LNCAP (cell line): ENCODE data around the gene FST.

Experiments
- CTCF ChIP-seq: fragments of 450-650 bp; IDR thresholded peaks from 2 replicates; pipeline ENCODE4 v1.5.1; 2017; ENCODE audit warnings: mild to moderate bottlenecking

Gene FST

GRCh38 chr5:53438486-53439472 lies 41.6 kb upstream of the FST start:
- TF ChIP-seq CTCF: no peak

GRCh38 chr5:53442961-53443360 lies 37.5 kb upstream of the FST start:
- no peak for TF ChIP-seq CTCF

- no peak for TF ChIP-seq CTCF
These were observed 34.9 kb upstream of the FST start for GRCh38 chr5:53445569-53445968.

GRCh38 chr5:53446908-53447307 lies 33.5 kb upstream of the FST start:
- TF ChIP-seq CTCF: no peak

GRCh38 chr5:53448851-53449250 lies 31.6 kb upstream of the FST start:
- TF ChIP-seq CTCF: no peak

GRCh38 chr5:53453898-53454718 lies 26.3 kb upstream of the FST start:
- no peak for TF ChIP-seq CTCF

GRCh38 chr5:53454719-53455000 lies 25.8 kb upstream of the FST start:
- TF ChIP-seq CTCF: no peak
